ENCODE results near the gene TAF11L11.

DNA sequence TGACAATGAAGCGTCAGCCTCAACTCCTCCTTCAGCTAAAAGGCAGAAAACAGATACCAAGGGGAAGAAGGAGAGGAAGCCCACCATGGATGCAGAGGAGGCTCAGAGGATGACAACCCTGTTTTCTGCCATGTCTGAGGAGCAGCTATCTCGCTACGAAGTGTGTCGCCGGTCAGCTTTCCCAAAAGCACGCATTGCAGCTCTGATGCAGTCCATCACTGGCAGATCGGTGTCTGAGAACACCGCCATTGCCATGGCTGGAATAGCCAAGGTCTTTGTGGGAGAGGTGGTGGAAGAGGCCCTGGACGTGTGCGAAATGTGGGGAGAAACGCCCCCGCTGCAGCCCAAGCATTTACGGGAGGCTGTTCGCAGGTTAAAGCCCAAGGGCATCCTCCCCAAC, 968 bp downstream of the TAF11L11 start:
- no peak for TF ChIP-seq CTCF (optimal IDR thresholded peaks at IDR 0.05 in 1 of 3, IDR thresholded peaks at IDR 0.05 in 1 of 3, conservative IDR thresholded peaks at IDR 0.05 in 1 of 3; ENCODE audit: extremely low read depth in 1 of 3, insufficient read depth in 2 of 3, low read length in 3 of 3)
- TF ChIP-seq EZH2 (IDR thresholded peaks at IDR 0.05; ENCODE audit: low read length) = no peak

All from keratinocyte (primary cell).